Hepatocyte (in vitro differentiated cells): ENCODE measurements around the gene SIK3. TPM values are rescaled to one million over a fixed set of nuclear protein-coding genes. Genes with fewer than 3 reads are reported as not detected.

Experiments
- DNase-seq: peaks from one replicate; pipeline ENCODE4 v3.0.0-alpha.2; 2016; ENCODE audit warnings: low spot score
- H2AFZ ChIP-seq: fragments of 200-600 bp; sonication (generic); 2 replicates; pipeline ENCODE4 v1.6.0; 2016; ENCODE audit warnings: antibody characterized with exemption, mild to moderate bottlenecking
- H3K27ac ChIP-seq: fragments of 200-600 bp; sonication (generic); 2 replicates; pipeline ENCODE4 v1.5.1; 2016; ENCODE audit warnings: mild to moderate bottlenecking
- H3K27me3 ChIP-seq: fragments of 200-600 bp; sonication (generic); 2 replicates; pipeline ENCODE4 v1.6.1; 2016
- H3K36me3 ChIP-seq: fragments of 200-600 bp; sonication (generic); replicated peaks from 2 replicates; pipeline ENCODE4 v1.5.1; 2016; ENCODE audit warnings: low read depth; ENCODE audit not compliant: insufficient read depth
- H3K4me1 ChIP-seq: fragments of 200-600 bp; sonication (generic); 2 replicates; pipeline ENCODE4 v1.5.1; 2016; ENCODE audit warnings: mild to moderate bottlenecking, moderate library complexity; ENCODE audit not compliant: insufficient read depth
- H3K4me2 ChIP-seq: fragments of 200-600 bp; sonication (generic); 2 replicates; pipeline ENCODE4 v1.6.0; 2016
- H3K4me3 ChIP-seq: fragments of 200-600 bp; sonication (generic); 2 replicates; pipeline ENCODE4 v1.5.1; 2016; ENCODE audit warnings: mild to moderate bottlenecking
- H3K79me2 ChIP-seq: fragments of 200-600 bp; sonication (generic); 2 replicates; pipeline ENCODE4 v1.6.0; 2017; ENCODE audit warnings: mild to moderate bottlenecking
- H3K9me2 ChIP-seq: fragments of 200-600 bp; sonication (generic); replicated peaks from 2 replicates; pipeline ENCODE4 v1.6.0; 2017; ENCODE audit warnings: mild to moderate bottlenecking; ENCODE audit not compliant: insufficient read depth
- H3K9me3 ChIP-seq: fragments of 200-600 bp; sonication (generic); 2 replicates; pipeline ENCODE4 v1.5.1; 2016; ENCODE audit warnings: low read depth, mild to moderate bottlenecking
- H4K20me1 ChIP-seq: fragments of 200-600 bp; sonication (generic); 2 replicates; pipeline ENCODE4 v1.6.0; 2016; ENCODE audit warnings: mild to moderate bottlenecking; ENCODE audit not compliant: insufficient read depth, poor library complexity, severe bottlenecking
- EZH2 ChIP-seq: fragments of 200-600 bp; sonication (generic); IDR thresholded peaks from 2 replicates; pipeline ENCODE4 v1.6.1; 2016; ENCODE audit warnings: antibody characterized with exemption, mild to moderate bottlenecking, borderline replicate concordance
- EZH2phosphoT487 ChIP-seq: fragments of 200-600 bp; sonication (generic); IDR thresholded peaks from one replicate; pipeline ENCODE4 v1.6.1; 2018; ENCODE audit warnings: antibody characterized with exemption, mild to moderate bottlenecking, low read depth, moderate library complexity; ENCODE audit not compliant: unreplicated experiment, severe bottlenecking
- WGBS: methylation state at CpG from one replicate; pipeline ENCODE4 v1.1.6; 2016; ENCODE audit warnings: low lambda C conversion rate; ENCODE audit errors: missing lambda C conversion rate; 5-methylcytosine and 5-hydroxymethylcytosine counted together
- polyA plus RNA-seq: library from polyadenylated mRNA; unstranded; fragments of >200 nt; fragmentation: Nextera tagmentation; extraction: Ambion mirVana; gene quantifications from 2 replicates; pipeline ENCODE4 v1.2.1, GENCODE V29; 2016
- total RNA-seq: library from RNA; depleted of rRNA; stranded (reverse); fragments of >200 nt; gene quantifications from 2 replicates; pipeline ENCODE4 v1.2.3, GENCODE V29; 2014
- TF ChIP-seq, protein P1 (sequence below): fragments of 200-600 bp; sonication (generic); IDR thresholded peaks from 2 replicates; pipeline ENCODE4 v1.5.1; 2016; ENCODE audit warnings: antibody characterized with exemption, mild to moderate bottlenecking; ENCODE audit not compliant: poor library complexity

Gene SIK3
- total and polyA plus RNA-seq, 2 experiments from 2014 or later, result 15.8 to 17.7 TPM

DNA sequence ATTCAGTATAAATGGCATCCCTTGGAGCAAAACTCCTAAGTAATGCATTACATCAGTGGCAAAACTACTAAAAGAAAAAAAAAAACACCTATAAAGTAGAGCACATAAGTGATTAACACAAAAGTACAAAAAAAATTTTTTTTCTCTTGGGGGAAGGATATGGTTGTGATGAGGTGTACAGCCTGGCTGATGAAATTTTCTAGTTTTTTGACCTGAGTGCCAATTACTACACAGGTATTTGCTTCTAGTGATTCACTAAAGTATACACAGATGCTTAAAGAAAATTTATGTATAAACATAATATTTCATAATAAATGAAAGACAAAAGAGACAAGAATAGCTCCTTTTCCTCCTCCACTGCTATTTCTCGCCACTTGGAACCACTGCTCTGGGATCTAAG lies 189.0 kb downstream of the SIK3 start:
- Histone ChIP-seq H3K4me3 (no peak overlapping the region), H3K36me3 (no peaks in the 10 kb centered on the region), H2AFZ (no peak overlapping the region), H4K20me1 (no peaks in the 10 kb centered on the region), H3K79me2 (peaks cover 4% of the 10 kb centered on the region), H3K9me3 (no peaks in the 10 kb centered on the region), H3K27me3 (no peaks in the 10 kb centered on the region), H3K9me2 (no peaks in the 10 kb centered on the region), H3K27ac (no peak overlapping the region), H3K4me1 (no peaks in the 10 kb centered on the region), H3K4me2 (no peak overlapping the region)
- DNase-seq, result no peak
- 100% methylated on average over 1 of the region's 1 CpG for WGBS
- TF ChIP-seq EZH2, result no peak
- TF ChIP-seq, protein P1, sequence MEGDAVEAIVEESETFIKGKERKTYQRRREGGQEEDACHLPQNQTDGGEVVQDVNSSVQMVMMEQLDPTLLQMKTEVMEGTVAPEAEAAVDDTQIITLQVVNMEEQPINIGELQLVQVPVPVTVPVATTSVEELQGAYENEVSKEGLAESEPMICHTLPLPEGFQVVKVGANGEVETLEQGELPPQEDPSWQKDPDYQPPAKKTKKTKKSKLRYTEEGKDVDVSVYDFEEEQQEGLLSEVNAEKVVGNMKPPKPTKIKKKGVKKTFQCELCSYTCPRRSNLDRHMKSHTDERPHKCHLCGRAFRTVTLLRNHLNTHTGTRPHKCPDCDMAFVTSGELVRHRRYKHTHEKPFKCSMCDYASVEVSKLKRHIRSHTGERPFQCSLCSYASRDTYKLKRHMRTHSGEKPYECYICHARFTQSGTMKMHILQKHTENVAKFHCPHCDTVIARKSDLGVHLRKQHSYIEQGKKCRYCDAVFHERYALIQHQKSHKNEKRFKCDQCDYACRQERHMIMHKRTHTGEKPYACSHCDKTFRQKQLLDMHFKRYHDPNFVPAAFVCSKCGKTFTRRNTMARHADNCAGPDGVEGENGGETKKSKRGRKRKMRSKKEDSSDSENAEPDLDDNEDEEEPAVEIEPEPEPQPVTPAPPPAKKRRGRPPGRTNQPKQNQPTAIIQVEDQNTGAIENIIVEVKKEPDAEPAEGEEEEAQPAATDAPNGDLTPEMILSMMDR, result no peak
- no peak for TF ChIP-seq EZH2phosphoT487

DNA sequence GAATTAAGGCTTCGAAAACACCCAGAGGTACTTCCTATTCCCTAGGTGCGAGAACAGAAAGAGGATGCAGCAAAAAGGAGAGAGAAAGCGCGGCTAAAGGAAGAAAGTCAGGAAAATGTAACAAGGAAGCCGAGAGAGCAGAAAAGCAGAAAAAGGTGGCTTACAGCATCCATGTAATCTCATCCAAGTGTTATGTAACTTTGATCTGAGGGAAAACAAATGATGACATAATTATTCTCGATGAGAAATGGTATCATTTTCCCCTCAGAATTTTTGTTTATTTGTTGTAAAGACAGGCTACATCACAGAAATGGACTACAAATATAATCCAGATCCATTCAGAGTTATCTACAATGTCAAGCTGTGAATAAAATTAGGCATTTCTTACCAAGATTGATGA lies 191.7 kb downstream of the SIK3 start:
- H3K27ac ChIP-seq, result no peak overlapping the region

DNA sequence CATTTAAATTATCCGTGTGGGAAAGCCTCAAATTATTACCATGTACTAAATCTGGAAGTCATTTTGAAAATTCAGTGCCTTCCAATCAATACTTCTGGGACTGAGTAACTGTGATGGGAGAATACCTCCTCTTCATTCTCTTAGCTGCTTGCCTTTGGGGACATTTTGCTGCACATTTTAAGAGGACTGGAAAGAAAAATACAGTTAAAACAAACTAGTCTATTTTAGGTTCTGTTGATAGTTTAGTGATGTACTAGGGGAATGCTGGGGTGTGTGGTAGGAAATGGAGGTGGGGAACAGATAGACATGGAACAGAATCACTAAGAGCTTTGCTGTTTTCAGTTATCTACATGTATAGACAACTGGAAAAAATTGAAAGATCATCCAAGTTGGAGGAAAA lies 195.1 kb downstream of the SIK3 start:
- no peak overlapping the region for H3K4me3 ChIP-seq
- H3K9me3 ChIP-seq, result no peaks in the 10 kb centered on the region
- TF ChIP-seq, protein P1, result no peak
- TF ChIP-seq EZH2phosphoT487, result no peak
- no peak for TF ChIP-seq EZH2
- no peaks in the 10 kb centered on the region for H3K36me3 ChIP-seq
- no peak for DNase-seq
- H3K27me3 ChIP-seq, result no peaks in the 10 kb centered on the region
- H3K79me2 ChIP-seq, result peaks cover 2% of the 10 kb centered on the region
- H2AFZ ChIP-seq, result no peak overlapping the region
- no peaks in the 10 kb centered on the region for H4K20me1 ChIP-seq
- no peak overlapping the region for H3K4me2 ChIP-seq
- no peaks in the 10 kb centered on the region for H3K4me1 ChIP-seq
- WGBS, result 91% methylated on average over 1 of the region's 1 CpG
- no peak overlapping the region for H3K27ac ChIP-seq
- H3K9me2 ChIP-seq, result no peaks in the 10 kb centered on the region

More for the DNA sequence above, 191.7 kb downstream of the SIK3 start:
- no peaks in the 10 kb centered on the region for H3K4me1 ChIP-seq
- TF ChIP-seq EZH2phosphoT487, result no peak
- TF ChIP-seq EZH2, result no peak
- TF ChIP-seq, protein P1, result no peak
- H3K9me2 ChIP-seq, result no peaks in the 10 kb centered on the region
- no peaks in the 10 kb centered on the region for H3K9me3 ChIP-seq
- no peak for DNase-seq
- 90% methylated on average over 6 of the region's 6 CpGs for WGBS
- H3K27me3 ChIP-seq, result no peaks in the 10 kb centered on the region
- H3K4me3 ChIP-seq, result no peak overlapping the region
- H3K36me3 ChIP-seq, result no peaks in the 10 kb centered on the region
- no peak overlapping the region for H3K4me2 ChIP-seq
- H2AFZ ChIP-seq, result no peak overlapping the region
- H3K79me2 ChIP-seq, result peaks cover 4% of the 10 kb centered on the region
- H4K20me1 ChIP-seq, result no peaks in the 10 kb centered on the region
